H1 (cell line): ENCODE results near the gene ANKS1B. TPM values are rescaled to one million over a fixed set of nuclear protein-coding genes. Genes with fewer than 3 reads are reported as not detected.

Experiments
- CTCF ChIA-PET: fragments of 300-600 bp; sonication (Branson Sonifier 250); formaldehyde crosslinking; loops from one replicate; lab custom pipeline; 2021; ENCODE audit not compliant: partially characterized antibody; lab: Charles Lee
- POLR2A ChIA-PET: fragments of 300-600 bp; sonication (Branson Sonifier 250); formaldehyde crosslinking; loops from one replicate; lab custom pipeline; 2021; ENCODE audit warnings: inconsistent platforms; ENCODE audit not compliant: partially characterized antibody; lab: Charles Lee
- DNase-seq, 2 experiments: peaks; one replicate each; pipeline versions ENCODE4 v3.0.0 to v3.0.0-alpha.2; 2010 to 2022; ENCODE audit warnings: low spot score in 2 of 2, low read depth in 1 of 2, mixed read lengths in 1 of 2
- FAIRE-seq: peaks from 2 replicates; lab custom pipeline; 2011; peaks lifted over from hg19 to GRCh38; lab: Jason Lieb, UNC
- H2AFZ ChIP-seq: 2 replicates; pipeline ENCODE4 v1.8.1; 2012; ENCODE audit warnings: low read length, inconsistent platforms
- H2AK5ac ChIP-seq: 2 replicates; pipeline ENCODE4 v1.6.1; 2013; ENCODE audit warnings: low read depth, low read length
- H2BK120ac ChIP-seq: replicated peaks from 2 replicates; pipeline ENCODE3; 2013; ENCODE audit warnings: low read depth, low read length, inconsistent platforms
- H2BK12ac ChIP-seq: 2 replicates; pipeline ENCODE4 v1.6.1; 2013; ENCODE audit warnings: low read depth, low read length
- H2BK15ac ChIP-seq: 2 replicates; pipeline ENCODE4 v1.6.1; 2013; ENCODE audit warnings: low read length
- H2BK20ac ChIP-seq: 2 replicates; pipeline ENCODE4 v1.6.1; 2013; ENCODE audit warnings: low read length
- H2BK5ac ChIP-seq: 2 replicates; pipeline ENCODE4 v1.6.1; 2013; ENCODE audit warnings: low read depth, low read length
- H3K14ac ChIP-seq: 2 replicates; pipeline ENCODE4 v1.6.1; 2013; ENCODE audit warnings: inconsistent platforms; ENCODE audit not compliant: insufficient read length
- H3K18ac ChIP-seq: 2 replicates; pipeline ENCODE4 v1.6.1; 2013; ENCODE audit warnings: low read length; ENCODE audit errors: extremely low read depth
- H3K23ac ChIP-seq: 2 replicates; pipeline ENCODE4 v1.6.1; 2013; ENCODE audit warnings: inconsistent platforms; ENCODE audit not compliant: insufficient read length
- H3K23me2 ChIP-seq: 2 replicates; pipeline ENCODE4 v1.6.1; 2013; ENCODE audit warnings: low read depth, low read length
- H3K27ac ChIP-seq: 2 replicates; pipeline ENCODE4 v1.6.1; 2011; ENCODE audit warnings: low read depth, low read length, inconsistent platforms
- H3K27me3 ChIP-seq, 4 experiments: replicated peaks in 1 of 4; 1 replicate in 1 of 4; 2 replicates in 3 of 4; pipeline versions ENCODE4 v1.6.1 to v1.8.1; 2011 to 2013; ENCODE audit warnings: low read length in 3 of 4, mild to moderate bottlenecking in 3 of 4, inconsistent platforms in 2 of 4, mixed read lengths in 2 of 4, moderate library complexity in 1 of 4; ENCODE audit not compliant: control insufficient read depth in 3 of 4, insufficient read depth in 3 of 4; ENCODE audit errors: extremely low read depth in 1 of 4
- H3K36me3 ChIP-seq, 4 experiments: 2 replicates each; pipeline versions ENCODE4 v1.6.1 to v1.8.1; 2011 to 2013; ENCODE audit warnings: mild to moderate bottlenecking in 4 of 4, low read length in 3 of 4, moderate library complexity in 2 of 4, control low read depth in 1 of 4, inconsistent platforms in 1 of 4; ENCODE audit not compliant: insufficient read depth in 4 of 4, control insufficient read depth in 2 of 4
- H3K4ac ChIP-seq: replicated peaks from 2 replicates; pipeline ENCODE3; 2013; ENCODE audit warnings: low read length, low read depth, mixed read lengths, inconsistent platforms; ENCODE audit not compliant: insufficient read length
- H3K4me1 ChIP-seq, 4 experiments: replicated peaks in 1 of 4; 1 replicate in 1 of 4; 2 replicates in 3 of 4; pipeline versions ENCODE4 v1.6.1 to v1.8.1; 2011 to 2013; ENCODE audit warnings: low read length in 3 of 4, inconsistent platforms in 2 of 4, mixed read lengths in 1 of 4; ENCODE audit not compliant: insufficient read depth in 4 of 4, control insufficient read depth in 3 of 4
- H3K4me2 ChIP-seq, 2 experiments: 2 replicates each; pipeline versions ENCODE4 v1.6.1 to v1.8.1; 2011 to 2013; ENCODE audit warnings: low read depth in 2 of 2, low read length in 2 of 2, control low read depth in 1 of 2, inconsistent platforms in 1 of 2, mild to moderate bottlenecking in 1 of 2; ENCODE audit not compliant: insufficient read depth in 1 of 2
- H3K4me3 ChIP-seq, 4 experiments: fragments of 200-600, 300-600 bp in 1 of 4; sonication (generic), shearing (Covaris generic), sonication (Bioruptor Twin) in 1 of 4; 2 replicates each; pipeline versions ENCODE4 v1.5.1 to v1.8.1; 2011 to 2016; ENCODE audit warnings: low read length in 4 of 4, low read depth in 3 of 4, control low read depth in 2 of 4, inconsistent platforms in 2 of 4, mild to moderate bottlenecking in 2 of 4, mixed read lengths in 1 of 4, moderate library complexity in 1 of 4; ENCODE audit not compliant: insufficient read depth in 2 of 4; ENCODE audit errors: extremely low read depth in 1 of 4
- H3K56ac ChIP-seq: replicated peaks from 2 replicates; pipeline ENCODE3; 2013; ENCODE audit warnings: low read depth, mild to moderate bottlenecking, mixed read lengths, low read length, inconsistent platforms; ENCODE audit not compliant: insufficient read length
- H3K79me1 ChIP-seq: 2 replicates; pipeline ENCODE4 v1.6.1; 2013; ENCODE audit warnings: low read depth, low read length, control low read depth
- H3K79me2 ChIP-seq, 2 experiments: 2 replicates each; pipeline versions ENCODE4 v1.6.1 to v1.8.1; 2012 to 2013; ENCODE audit warnings: low read length in 2 of 2, mild to moderate bottlenecking in 2 of 2, inconsistent platforms in 1 of 2; ENCODE audit not compliant: insufficient read depth in 2 of 2, control insufficient read depth in 1 of 2
- H3K9ac ChIP-seq, 4 experiments: replicated peaks in 1 of 4; 1 replicate in 1 of 4; 2 replicates in 3 of 4; pipeline versions ENCODE4 v1.6.1 to v1.8.1; 2011 to 2013; ENCODE audit warnings: low read depth in 3 of 4, low read length in 3 of 4, control low read depth in 2 of 4, mild to moderate bottlenecking in 2 of 4, moderate library complexity in 2 of 4, inconsistent platforms in 1 of 4; ENCODE audit errors: extremely low read depth in 1 of 4
- H3K9me3 ChIP-seq, 2 experiments: 2 replicates each; pipeline versions ENCODE4 v1.6.1 to v1.8.1; 2012 to 2013; ENCODE audit warnings: mild to moderate bottlenecking in 2 of 2, moderate library complexity in 2 of 2, control low read depth in 1 of 2, inconsistent platforms in 1 of 2, low read depth in 1 of 2, low read length in 1 of 2, mixed read lengths in 1 of 2; ENCODE audit not compliant: insufficient read depth in 2 of 2
- H4K20me1 ChIP-seq, 2 experiments: replicated peaks in 1 of 2; 2 replicates each; pipeline versions ENCODE3 to v1.8.1; 2011 to 2013; ENCODE audit warnings: inconsistent platforms in 2 of 2, low read length in 2 of 2, mild to moderate bottlenecking in 1 of 2; ENCODE audit not compliant: insufficient read depth in 2 of 2, control insufficient read depth in 1 of 2
- H4K5ac ChIP-seq: 2 replicates; pipeline ENCODE4 v1.6.1; 2013; ENCODE audit warnings: low read length, low read depth, mixed read lengths, inconsistent platforms; ENCODE audit not compliant: insufficient read length
- H4K8ac ChIP-seq: 2 replicates; pipeline ENCODE4 v1.8.0; 2013; ENCODE audit warnings: mild to moderate bottlenecking, moderate library complexity, low read length, inconsistent platforms; ENCODE audit not compliant: insufficient read depth; ENCODE audit errors: extremely low read depth
- H4K91ac ChIP-seq: replicated peaks from 2 replicates; pipeline ENCODE3; 2013; ENCODE audit warnings: low read length, mixed read lengths, inconsistent platforms; ENCODE audit not compliant: insufficient read length
- BCL11A ChIP-seq, 2 experiments: IDR thresholded peaks; one replicate each; pipeline ENCODE4 v1.6.1; 2011; ENCODE audit warnings: low read depth in 2 of 2, low read length in 2 of 2, mild to moderate bottlenecking in 2 of 2
- CTBP2 ChIP-seq: IDR thresholded peaks from 2 replicates; pipeline ENCODE4 v1.7.0; 2011; ENCODE audit warnings: borderline replicate concordance, mild to moderate bottlenecking, moderate library complexity, mixed read lengths, low read length; ENCODE audit not compliant: insufficient read depth, insufficient read length
- RAD21 ChIP-seq, 2 experiments: IDR thresholded peaks in 1 of 2; conservative IDR thresholded peaks in 1 of 2; 2 replicates each; pipeline ENCODE4 v1.6.1; 2011; ENCODE audit warnings: low read depth in 2 of 2, low read length in 2 of 2, improper control_type of control experiment in 1 of 2, inconsistent platforms in 1 of 2, mild to moderate bottlenecking in 1 of 2, moderate library complexity in 1 of 2
- WGBS, 2 experiments: shearing (Covaris generic) in 1 of 2; methylation state at CpG; one replicate each; pipeline versions ENCODE4 v1.1.6 to v1.1.7; 2013 to 2015; ENCODE audit warnings: low lambda C conversion rate in 2 of 2, mixed read lengths in 2 of 2, inconsistent platforms in 1 of 2, low coverage in 1 of 2, missing lambda C conversion rate in 1 of 2; ENCODE audit not compliant: insufficient replicate concordance in 2 of 2, insufficient coverage in 1 of 2, insufficient read length in 1 of 2; ENCODE audit errors: extremely low coverage in 1 of 2, missing lambda C conversion rate in 1 of 2; 5-methylcytosine and 5-hydroxymethylcytosine counted together
- polyA plus RNA-seq, 7 experiments: library from polyadenylated mRNA; depleted of rRNA in 3 of 7; stranded (reverse) in 5 of 7; unstranded in 2 of 7; fragments of >200 nt in 5 of 7; fragments of 200-250 nt in 2 of 7; gene quantifications; 1 replicate in 5 of 7; 2 replicates in 1 of 7; 4 replicates in 1 of 7; pipeline versions ENCODE4 v1.2.1 to v1.2.3, GENCODE V29; 2011 to 2013; ENCODE audit warnings: missing spikeins in 2 of 7, mixed read lengths in 2 of 7
- total RNA-seq: library from RNA; stranded (reverse); fragmentation: NEBNext Ultra II Directional; extraction: Animal tissue kit (Norgen Biotek cat#: 25700); gene quantifications from 2 replicates; pipeline ENCODE4 v1.2.1, GENCODE V29; 2021

ANKS1B gene
- total and polyA plus RNA-seq, 2 of the 8 experiments (the other 6 are each of a cell fraction or from before 2014, with no cell fraction given) = 2.7 to 6.1 TPM

- Histone ChIP-seq H3K36me3 (no peaks in the 10 kb centered on the region), H3K23me2 (no peaks in the 10 kb centered on the region), H2BK20ac (no peak overlapping the region), H3K56ac (no peak overlapping the region), H4K5ac (no peak overlapping the region), H4K8ac (no peak overlapping the region), H2BK15ac (no peak overlapping the region), H3K4ac (no peak overlapping the region), H3K4me1 (no peaks in the 10 kb centered on the region), H3K4me2 (no peak overlapping the region; a peak in 1 of 4 replicates), H3K9ac (no peak overlapping the region), H2AK5ac (no peak overlapping the region), H3K23ac (no peak overlapping the region), H4K91ac (no peak overlapping the region)
- DNase-seq = no peak
- CTCF ChIA-PET = interaction anchor here (0.6 to 1.8 kb wide), 15 partner anchors 8 to 244 kb away, joined by 3 to 6 read pairs (median 3); no protein-coding TSS in a partner anchor
- TF ChIP-seq CTBP2 (no peak), BCL11A (IDR thresholded peaks at IDR 0.05; ENCODE audit: low read depth in 2 of 2, low read length in 2 of 2) (no peak), RAD21 (IDR thresholded peaks at IDR 0.05 in 1 of 2, conservative IDR thresholded peaks at IDR 0.05 in 1 of 2; ENCODE audit: low read depth in 2 of 2, low read length in 2 of 2) (peak; percentile 23 to 49; a peak in 3 of 4 replicates)
- TF ChIP-seq, all 59 proteins: peak for 1
- H3K27ac ChIP-seq = no peak overlapping the region
- H2BK120ac ChIP-seq = no peak overlapping the region
- no peaks in the 10 kb centered on the region for H3K79me1 ChIP-seq
- no peak overlapping the region for H2BK5ac ChIP-seq
- H3K27me3 ChIP-seq = no peaks in the 10 kb centered on the region
- H3K9me3 ChIP-seq = no peaks in the 10 kb centered on the region
- H3K79me2 ChIP-seq = no peaks in the 10 kb centered on the region
- no peak overlapping the region for H3K4me3 ChIP-seq
- H3K14ac ChIP-seq = no peak overlapping the region
- FAIRE-seq = no peak
- POLR2A ChIA-PET = no interaction called here
- no peak overlapping the region for H3K18ac ChIP-seq
- H4K20me1 ChIP-seq = no peaks in the 10 kb centered on the region
- WGBS, 2 experiments = 42% methylated on average over 3 of the region's 3 CpGs; no CpG with 5 or more reads in 1 of the 2 experiments
- H2BK12ac ChIP-seq = no peak overlapping the region
- no peak overlapping the region for H2AFZ ChIP-seq
These were observed 1185.5 kb downstream of the ANKS1B start for GRCh38 chr12:98799146-98799810.
